BLaER1 (cell line): ENCODE data around the gene ZNF860.

Experiments
- H3K27ac ChIP-seq: shearing (Covaris generic); formaldehyde crosslinking; 2 replicates; pipeline ENCODE4 v1.8.1; 2022
- H3K27me3 ChIP-seq: shearing (Covaris generic); formaldehyde crosslinking; 2 replicates; pipeline ENCODE4 v1.8.1; 2022
- H3K36me3 ChIP-seq: shearing (Covaris generic); formaldehyde crosslinking; 2 replicates; pipeline ENCODE4 v1.8.1; 2022
- H3K4me1 ChIP-seq: shearing (Covaris generic); formaldehyde crosslinking; 2 replicates; pipeline ENCODE4 v1.8.1; 2022
- H3K4me2 ChIP-seq: shearing (Covaris generic); formaldehyde crosslinking; 2 replicates; pipeline ENCODE4 v1.8.1; 2022
- H3K4me3 ChIP-seq: shearing (Covaris generic); formaldehyde crosslinking; 2 replicates; pipeline ENCODE4 v1.8.1; 2022
- H3K9ac ChIP-seq: shearing (Covaris generic); formaldehyde crosslinking; 2 replicates; pipeline ENCODE4 v1.8.1; 2022
- H3K9me3 ChIP-seq: shearing (Covaris generic); formaldehyde crosslinking; 2 replicates; pipeline ENCODE4 v1.8.1; 2022
- H4K20me1 ChIP-seq: shearing (Covaris generic); formaldehyde crosslinking; 2 replicates; pipeline ENCODE4 v1.8.1; 2022
- Cebpa-rat ChIP-seq: shearing (Covaris generic); IDR thresholded peaks from 2 replicates; pipeline ENCODE4 v1.8.1; 2022

Gene ZNF860

GRCh38 chr3:32026593-32026992 is 45.0 kb downstream of the ZNF860 start:
- peak overlapping the region; percentile 68 for H3K4me2 ChIP-seq
- peak overlapping the region; percentile 91 for H3K27ac ChIP-seq
- peak overlapping the region; percentile 15; the same call in 1 of the 2 replicates for H3K4me3 ChIP-seq

GRCh38 chr3:32037932-32038267 is 56.4 kb downstream of the ZNF860 start:
- Histone ChIP-seq H3K36me3 (no peaks in the 10 kb centered on the region), H3K9me3 (peaks cover 27% of the 10 kb centered on the region), H3K27ac (no peak overlapping the region), H3K9ac (no peak overlapping the region), H4K20me1 (no peaks in the 10 kb centered on the region), H3K4me3 (no peak overlapping the region), H3K27me3 (no peaks in the 10 kb centered on the region), H3K4me2 (0 out of 2 replicates have a peak overlapping the region, but pooled peaks have one; percentile 1), H3K4me1 (peaks cover 9% of the 10 kb centered on the region)
- TF ChIP-seq Cebpa-rat, result no peak

More at GRCh38 chr3:32026593-32026992, 45.0 kb downstream of the ZNF860 start:
- no peaks in the 10 kb centered on the region for H4K20me1 ChIP-seq
- H3K27me3 ChIP-seq, result no peaks in the 10 kb centered on the region
- TF ChIP-seq Cebpa-rat, result no peak
- peak overlapping the region; percentile 64 for H3K9ac ChIP-seq
- H3K36me3 ChIP-seq, result no peaks in the 10 kb centered on the region
- H3K9me3 ChIP-seq, result peaks cover 20% of the 10 kb centered on the region
- H3K4me1 ChIP-seq, result peaks cover 55% of the 10 kb centered on the region

GRCh38 chr3:32041316-32041715 is 59.8 kb downstream of the ZNF860 start:
- no peak overlapping the region for H3K4me3 ChIP-seq
- H3K36me3 ChIP-seq, result no peaks in the 10 kb centered on the region
- peaks cover 38% of the 10 kb centered on the region for H3K9me3 ChIP-seq
- no peaks in the 10 kb centered on the region for H3K27me3 ChIP-seq
- no peak overlapping the region for H3K9ac ChIP-seq
- TF ChIP-seq Cebpa-rat, result no peak
- H3K27ac ChIP-seq, result no peak overlapping the region
- H3K4me1 ChIP-seq, result peaks cover 9% of the 10 kb centered on the region
- no peaks in the 10 kb centered on the region for H4K20me1 ChIP-seq
- H3K4me2 ChIP-seq, result no peak overlapping the region
